Nephron (organoid): ENCODE data around the gene CBLIF.

Experiments used
- H3K27ac Mint-ChIP-seq, 3 experiments: 2 replicates each; pipeline ENCODE4 v1.8.0; 2020; ENCODE audit warnings: mixed read lengths in 3 of 3, mild to moderate bottlenecking in 2 of 3, moderate library complexity in 1 of 3
- H3K27me3 Mint-ChIP-seq: 2 replicates; pipeline ENCODE4 v1.8.0; 2021; ENCODE audit warnings: low read depth, mild to moderate bottlenecking, moderate library complexity, mixed read lengths
- H3K36me3 Mint-ChIP-seq: 2 replicates; pipeline ENCODE4 v1.8.0; 2020; ENCODE audit warnings: low read depth, mixed read lengths
- H3K4me1 Mint-ChIP-seq: 2 replicates; pipeline ENCODE4 v1.8.0; 2020; ENCODE audit warnings: mixed read lengths
- H3K4me3 Mint-ChIP-seq, 3 experiments: 2 replicates each; pipeline ENCODE4 v1.8.0; 2020; ENCODE audit warnings: mild to moderate bottlenecking in 3 of 3, mixed read lengths in 3 of 3, moderate library complexity in 2 of 3
- H3K9me3 Mint-ChIP-seq: 2 replicates; pipeline ENCODE4 v1.8.0; 2020; ENCODE audit warnings: mixed read lengths
- CTCF ChIP-seq, 3 experiments: fragments of 200-600 bp; sonication (generic); IDR thresholded peaks; one replicate each; pipeline ENCODE4 v1.5.0; 2021; ENCODE audit warnings: antibody characterized with exemption in 3 of 3; ENCODE audit not compliant: unreplicated experiment in 3 of 3

Gene CBLIF

GRCh38 chr11:59866836-59867235, 21.5 kb upstream of the CBLIF start:
- Mint-ChIP-seq H3K4me3 (no peak overlapping the region), H3K36me3 (no peaks in the 10 kb centered on the region), H3K4me1 (no peaks in the 10 kb centered on the region), H3K9me3 (peaks cover 11% of the 10 kb centered on the region), H3K27me3 (no peaks in the 10 kb centered on the region), H3K27ac (no peak overlapping the region)
- TF ChIP-seq CTCF (IDR thresholded peaks at IDR 0.05; ENCODE audit: unreplicated experiment in 3 of 3), result no peak

GRCh38 chr11:59866397-59866796, 21.1 kb upstream of the CBLIF start, which contains the start of gene TCN1:
TCN1 (minus strand) TSS chr11:59866487; CDS start chr11:59866470, 17 bp downstream.
- H3K36me3 Mint-ChIP-seq, result no peaks in the 10 kb centered on the region
- peaks cover 7% of the 10 kb centered on the region for H3K9me3 Mint-ChIP-seq
- TF ChIP-seq CTCF (IDR thresholded peaks at IDR 0.05; ENCODE audit: unreplicated experiment in 3 of 3), result no peak
- H3K4me3 Mint-ChIP-seq, result no peak within 1 kb of the TSS
- H3K27ac Mint-ChIP-seq, result no peak within 1 kb of the TSS
- H3K4me1 Mint-ChIP-seq, result no peaks in the 10 kb centered on the region
- H3K27me3 Mint-ChIP-seq, result no peaks in the 10 kb centered on the region

GRCh38 chr11:59865031-59865430, 19.7 kb upstream of the CBLIF start:
- Mint-ChIP-seq H3K27me3 (peaks cover 1% of the 10 kb centered on the region), H3K27ac (no peak overlapping the region), H3K36me3 (no peaks in the 10 kb centered on the region), H3K4me1 (no peaks in the 10 kb centered on the region), H3K9me3 (no peaks in the 10 kb centered on the region), H3K4me3 (no peak overlapping the region)
- TF ChIP-seq CTCF (IDR thresholded peaks at IDR 0.05; ENCODE audit: unreplicated experiment in 3 of 3), result no peak

- no peak overlapping the region for H3K27ac Mint-ChIP-seq
- no peaks in the 10 kb centered on the region for H3K4me1 Mint-ChIP-seq
- H3K27me3 Mint-ChIP-seq, result peaks cover 5% of the 10 kb centered on the region
- no peak overlapping the region for H3K4me3 Mint-ChIP-seq
- H3K36me3 Mint-ChIP-seq, result no peaks in the 10 kb centered on the region
- TF ChIP-seq CTCF (IDR thresholded peaks at IDR 0.05; ENCODE audit: unreplicated experiment in 3 of 3), result no peak
- H3K9me3 Mint-ChIP-seq, result no peaks in the 10 kb centered on the region
Observed at GRCh38 chr11:59862252-59862651, 17.0 kb upstream of the CBLIF start.

- H3K4me1 Mint-ChIP-seq, result no peaks in the 10 kb centered on the region
- H3K27ac Mint-ChIP-seq, result no peak overlapping the region
- H3K9me3 Mint-ChIP-seq, result no peaks in the 10 kb centered on the region
- no peak for TF ChIP-seq CTCF (IDR thresholded peaks at IDR 0.05; ENCODE audit: unreplicated experiment in 3 of 3)
- H3K36me3 Mint-ChIP-seq, result no peaks in the 10 kb centered on the region
- peaks cover 5% of the 10 kb centered on the region for H3K27me3 Mint-ChIP-seq
- H3K4me3 Mint-ChIP-seq, result no peak overlapping the region
Observed at GRCh38 chr11:59859673-59860072, 14.4 kb upstream of the CBLIF start.
